H1 (cell line): Measurements from ENCODE around the gene USP36. TPM values are rescaled to one million over a fixed set of nuclear protein-coding genes. Genes with fewer than 3 reads are reported as not detected.
"Not testable (repeated sequence)": the region's sequence is repeated elsewhere in the genome, so short reads cannot be mapped to it uniquely, and the experiment has no call there.

Experiments used
- CTCF ChIA-PET: fragments of 300-600 bp; sonication (Branson Sonifier 250); formaldehyde crosslinking; loops from one replicate; lab custom pipeline; 2021; ENCODE audit not compliant: partially characterized antibody; lab: Charles Lee
- POLR2A ChIA-PET: fragments of 300-600 bp; sonication (Branson Sonifier 250); formaldehyde crosslinking; loops from one replicate; lab custom pipeline; 2021; ENCODE audit warnings: inconsistent platforms; ENCODE audit not compliant: partially characterized antibody; lab: Charles Lee
- DNase-seq, 2 experiments: peaks; one replicate each; pipeline versions ENCODE4 v3.0.0 to v3.0.0-alpha.2; 2010 to 2022; ENCODE audit warnings: low spot score in 2 of 2, low read depth in 1 of 2, mixed read lengths in 1 of 2
- FAIRE-seq: peaks from 2 replicates; lab custom pipeline; 2011; peaks lifted over from hg19 to GRCh38; lab: Jason Lieb, UNC
- H2AFZ ChIP-seq: 2 replicates; pipeline ENCODE4 v1.8.1; 2012; ENCODE audit warnings: low read length, inconsistent platforms
- H2AK5ac ChIP-seq: 2 replicates; pipeline ENCODE4 v1.6.1; 2013; ENCODE audit warnings: low read depth, low read length
- H2BK120ac ChIP-seq: replicated peaks from 2 replicates; pipeline ENCODE3; 2013; ENCODE audit warnings: low read depth, low read length, inconsistent platforms
- H2BK12ac ChIP-seq: 2 replicates; pipeline ENCODE4 v1.6.1; 2013; ENCODE audit warnings: low read depth, low read length
- H2BK15ac ChIP-seq: 2 replicates; pipeline ENCODE4 v1.6.1; 2013; ENCODE audit warnings: low read length
- H2BK20ac ChIP-seq: 2 replicates; pipeline ENCODE4 v1.6.1; 2013; ENCODE audit warnings: low read length
- H2BK5ac ChIP-seq: 2 replicates; pipeline ENCODE4 v1.6.1; 2013; ENCODE audit warnings: low read depth, low read length
- H3K14ac ChIP-seq: 2 replicates; pipeline ENCODE4 v1.6.1; 2013; ENCODE audit warnings: inconsistent platforms; ENCODE audit not compliant: insufficient read length
- H3K18ac ChIP-seq: 2 replicates; pipeline ENCODE4 v1.6.1; 2013; ENCODE audit warnings: low read length; ENCODE audit errors: extremely low read depth
- H3K23ac ChIP-seq: 2 replicates; pipeline ENCODE4 v1.6.1; 2013; ENCODE audit warnings: inconsistent platforms; ENCODE audit not compliant: insufficient read length
- H3K23me2 ChIP-seq: 2 replicates; pipeline ENCODE4 v1.6.1; 2013; ENCODE audit warnings: low read depth, low read length
- H3K27ac ChIP-seq: 2 replicates; pipeline ENCODE4 v1.6.1; 2011; ENCODE audit warnings: low read depth, low read length, inconsistent platforms
- H3K27me3 ChIP-seq, 4 experiments: replicated peaks in 1 of 4; 1 replicate in 1 of 4; 2 replicates in 3 of 4; pipeline versions ENCODE4 v1.6.1 to v1.8.1; 2011 to 2013; ENCODE audit warnings: low read length in 3 of 4, mild to moderate bottlenecking in 3 of 4, inconsistent platforms in 2 of 4, mixed read lengths in 2 of 4, moderate library complexity in 1 of 4; ENCODE audit not compliant: control insufficient read depth in 3 of 4, insufficient read depth in 3 of 4; ENCODE audit errors: extremely low read depth in 1 of 4
- H3K36me3 ChIP-seq, 4 experiments: 2 replicates each; pipeline versions ENCODE4 v1.6.1 to v1.8.1; 2011 to 2013; ENCODE audit warnings: mild to moderate bottlenecking in 4 of 4, low read length in 3 of 4, moderate library complexity in 2 of 4, control low read depth in 1 of 4, inconsistent platforms in 1 of 4; ENCODE audit not compliant: insufficient read depth in 4 of 4, control insufficient read depth in 2 of 4
- H3K4ac ChIP-seq: replicated peaks from 2 replicates; pipeline ENCODE3; 2013; ENCODE audit warnings: low read length, low read depth, mixed read lengths, inconsistent platforms; ENCODE audit not compliant: insufficient read length
- H3K4me1 ChIP-seq, 4 experiments: replicated peaks in 1 of 4; 1 replicate in 1 of 4; 2 replicates in 3 of 4; pipeline versions ENCODE4 v1.6.1 to v1.8.1; 2011 to 2013; ENCODE audit warnings: low read length in 3 of 4, inconsistent platforms in 2 of 4, mixed read lengths in 1 of 4; ENCODE audit not compliant: insufficient read depth in 4 of 4, control insufficient read depth in 3 of 4
- H3K4me2 ChIP-seq, 2 experiments: 2 replicates each; pipeline versions ENCODE4 v1.6.1 to v1.8.1; 2011 to 2013; ENCODE audit warnings: low read depth in 2 of 2, low read length in 2 of 2, control low read depth in 1 of 2, inconsistent platforms in 1 of 2, mild to moderate bottlenecking in 1 of 2; ENCODE audit not compliant: insufficient read depth in 1 of 2
- H3K4me3 ChIP-seq, 4 experiments: fragments of 200-600, 300-600 bp in 1 of 4; sonication (generic), shearing (Covaris generic), sonication (Bioruptor Twin) in 1 of 4; 2 replicates each; pipeline versions ENCODE4 v1.5.1 to v1.8.1; 2011 to 2016; ENCODE audit warnings: low read length in 4 of 4, low read depth in 3 of 4, control low read depth in 2 of 4, inconsistent platforms in 2 of 4, mild to moderate bottlenecking in 2 of 4, mixed read lengths in 1 of 4, moderate library complexity in 1 of 4; ENCODE audit not compliant: insufficient read depth in 2 of 4; ENCODE audit errors: extremely low read depth in 1 of 4
- H3K56ac ChIP-seq: replicated peaks from 2 replicates; pipeline ENCODE3; 2013; ENCODE audit warnings: low read depth, mild to moderate bottlenecking, mixed read lengths, low read length, inconsistent platforms; ENCODE audit not compliant: insufficient read length
- H3K79me1 ChIP-seq: 2 replicates; pipeline ENCODE4 v1.6.1; 2013; ENCODE audit warnings: low read depth, low read length, control low read depth
- H3K79me2 ChIP-seq, 2 experiments: 2 replicates each; pipeline versions ENCODE4 v1.6.1 to v1.8.1; 2012 to 2013; ENCODE audit warnings: low read length in 2 of 2, mild to moderate bottlenecking in 2 of 2, inconsistent platforms in 1 of 2; ENCODE audit not compliant: insufficient read depth in 2 of 2, control insufficient read depth in 1 of 2
- H3K9ac ChIP-seq, 4 experiments: replicated peaks in 1 of 4; 1 replicate in 1 of 4; 2 replicates in 3 of 4; pipeline versions ENCODE4 v1.6.1 to v1.8.1; 2011 to 2013; ENCODE audit warnings: low read depth in 3 of 4, low read length in 3 of 4, control low read depth in 2 of 4, mild to moderate bottlenecking in 2 of 4, moderate library complexity in 2 of 4, inconsistent platforms in 1 of 4; ENCODE audit errors: extremely low read depth in 1 of 4
- H3K9me3 ChIP-seq, 2 experiments: 2 replicates each; pipeline versions ENCODE4 v1.6.1 to v1.8.1; 2012 to 2013; ENCODE audit warnings: mild to moderate bottlenecking in 2 of 2, moderate library complexity in 2 of 2, control low read depth in 1 of 2, inconsistent platforms in 1 of 2, low read depth in 1 of 2, low read length in 1 of 2, mixed read lengths in 1 of 2; ENCODE audit not compliant: insufficient read depth in 2 of 2
- H4K20me1 ChIP-seq, 2 experiments: replicated peaks in 1 of 2; 2 replicates each; pipeline versions ENCODE3 to v1.8.1; 2011 to 2013; ENCODE audit warnings: inconsistent platforms in 2 of 2, low read length in 2 of 2, mild to moderate bottlenecking in 1 of 2; ENCODE audit not compliant: insufficient read depth in 2 of 2, control insufficient read depth in 1 of 2
- H4K5ac ChIP-seq: 2 replicates; pipeline ENCODE4 v1.6.1; 2013; ENCODE audit warnings: low read length, low read depth, mixed read lengths, inconsistent platforms; ENCODE audit not compliant: insufficient read length
- H4K8ac ChIP-seq: 2 replicates; pipeline ENCODE4 v1.8.0; 2013; ENCODE audit warnings: mild to moderate bottlenecking, moderate library complexity, low read length, inconsistent platforms; ENCODE audit not compliant: insufficient read depth; ENCODE audit errors: extremely low read depth
- H4K91ac ChIP-seq: replicated peaks from 2 replicates; pipeline ENCODE3; 2013; ENCODE audit warnings: low read length, mixed read lengths, inconsistent platforms; ENCODE audit not compliant: insufficient read length
- CBX5 ChIP-seq: fragments of 300-800, 300-1000 bp; sonication (generic); IDR thresholded peaks from 2 replicates; pipeline ENCODE4 v1.7.1; 2016; ENCODE audit warnings: antibody characterized with exemption, low read length, low read depth
- SIX5 ChIP-seq: IDR thresholded peaks from 2 replicates; pipeline ENCODE4 v1.6.1; 2011; ENCODE audit warnings: mild to moderate bottlenecking, low read depth, low read length
- WGBS, 2 experiments: shearing (Covaris generic) in 1 of 2; methylation state at CpG; one replicate each; pipeline versions ENCODE4 v1.1.6 to v1.1.7; 2013 to 2015; ENCODE audit warnings: low lambda C conversion rate in 2 of 2, mixed read lengths in 2 of 2, inconsistent platforms in 1 of 2, low coverage in 1 of 2, missing lambda C conversion rate in 1 of 2; ENCODE audit not compliant: insufficient replicate concordance in 2 of 2, insufficient coverage in 1 of 2, insufficient read length in 1 of 2; ENCODE audit errors: extremely low coverage in 1 of 2, missing lambda C conversion rate in 1 of 2; 5-methylcytosine and 5-hydroxymethylcytosine counted together
- polyA plus RNA-seq, 7 experiments: library from polyadenylated mRNA; depleted of rRNA in 3 of 7; stranded (reverse) in 5 of 7; unstranded in 2 of 7; fragments of >200 nt in 5 of 7; fragments of 200-250 nt in 2 of 7; gene quantifications; 1 replicate in 5 of 7; 2 replicates in 1 of 7; 4 replicates in 1 of 7; pipeline versions ENCODE4 v1.2.1 to v1.2.3, GENCODE V29; 2011 to 2013; ENCODE audit warnings: missing spikeins in 2 of 7, mixed read lengths in 2 of 7
- total RNA-seq: library from RNA; stranded (reverse); fragmentation: NEBNext Ultra II Directional; extraction: Animal tissue kit (Norgen Biotek cat#: 25700); gene quantifications from 2 replicates; pipeline ENCODE4 v1.2.1, GENCODE V29; 2021

The USP36 gene
- total and polyA plus RNA-seq, 2 of the 8 experiments (the other 6 are each of a cell fraction or from before 2014, with no cell fraction given) = 40.7 to 67.7 TPM

DNA sequence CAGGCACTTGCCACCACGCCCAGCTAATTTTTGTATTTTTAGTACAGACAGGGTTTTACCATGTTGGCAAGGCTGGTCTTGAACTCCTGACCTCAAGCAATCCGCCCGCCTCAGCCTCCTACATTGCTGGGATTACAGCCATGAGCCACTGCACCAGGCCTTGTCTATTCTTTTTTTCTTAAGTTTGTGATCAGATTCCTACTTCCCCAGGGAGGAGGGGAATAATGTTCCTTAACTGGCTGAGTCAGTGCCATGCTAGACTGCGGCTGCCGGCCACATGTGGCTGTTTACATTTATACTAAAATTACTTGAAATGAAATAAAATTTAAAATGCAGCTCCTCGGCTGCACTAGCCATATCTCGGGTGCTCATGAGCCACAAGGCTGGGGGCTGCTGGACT lies 27.8 kb upstream of the USP36 start (continued):
- no peak for TF ChIP-seq CBX5
- no peak for TF ChIP-seq SIX5

DNA sequence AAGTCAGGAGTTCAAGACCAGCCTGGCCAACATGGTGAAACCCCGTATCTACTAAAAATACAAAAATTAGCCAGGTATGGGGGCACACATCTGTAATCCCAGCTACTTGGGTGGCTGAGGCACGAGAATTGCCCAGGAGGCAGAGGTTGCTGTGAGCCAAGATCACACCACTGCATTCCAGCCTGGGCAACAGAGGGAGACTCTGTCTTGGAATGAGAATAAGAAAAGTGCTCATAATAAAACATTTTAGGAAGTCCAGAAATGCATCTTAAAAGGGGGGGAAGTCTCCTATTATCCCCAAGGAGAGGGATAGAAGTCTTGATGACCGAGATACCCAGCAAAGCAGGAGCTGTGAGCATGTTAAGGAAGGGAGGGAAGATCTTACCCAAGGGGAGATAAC lies 26.4 kb upstream of the USP36 start:
- H3K9ac ChIP-seq = 0 out of 7 replicates have a peak overlapping the region, but pooled peaks of 1 of the 4 experiments have one; percentile 39
- H2BK120ac ChIP-seq, DNase-seq, H3K56ac ChIP-seq, H3K23ac ChIP-seq, H3K4me2 ChIP-seq, H3K4me3 ChIP-seq, H3K79me2 ChIP-seq, H3K27me3 ChIP-seq, H2AFZ ChIP-seq, H2BK20ac ChIP-seq, H4K8ac ChIP-seq, H3K79me1 ChIP-seq, H4K20me1 ChIP-seq, FAIRE-seq, H3K4ac ChIP-seq, H3K18ac ChIP-seq, H2AK5ac ChIP-seq, H3K27ac ChIP-seq, H3K23me2 ChIP-seq, H4K91ac ChIP-seq, H2BK15ac ChIP-seq, H2BK12ac ChIP-seq, H3K36me3 ChIP-seq, H4K5ac ChIP-seq, H3K14ac ChIP-seq, H3K4me1 ChIP-seq, H3K9me3 ChIP-seq: not testable (repeated sequence)
- ChIA-PET POLR2A (interaction anchor here (0.6 to 1.7 kb wide), 2 partner anchors 27 to 509 kb away, joined by 3 to 4 read pairs; no protein-coding TSS in a partner anchor), CTCF (interaction anchor here (0.9 to 4.7 kb wide), 12 partner anchors 9 to 136 kb away, joined by 3 to 46 read pairs (median 7); no protein-coding TSS in a partner anchor)
- H2BK5ac ChIP-seq = 0 out of 2 replicates have a peak overlapping the region, but pooled peaks have one; percentile 16
- 87% methylated on average over 3 of the region's 3 CpGs; no CpG with 5 or more reads in 1 of the 2 experiments for WGBS, 2 experiments
